ENCODE measurements around the gene ELF2.
"Not testable (repeated sequence)": the region's sequence is repeated elsewhere in the genome, so short reads cannot be mapped to it uniquely, and the experiment has no call there.

The ELF2 gene

GRCh38 chr4:139188648-139189416 lies 11.8 kb upstream of the ELF2 start:
- in situ Hi-C loops (cut with HindIII; ENCODE audit: low sequenced_read_pairs), result no loop called here

- in situ Hi-C loops (cut with HindIII; ENCODE audit: low sequenced_read_pairs), result no loop called here
Measured at GRCh38 chr4:139184129-139184528, 7.1 kb upstream of the ELF2 start.

- in situ Hi-C loops (cut with HindIII; ENCODE audit: low sequenced_read_pairs), result no loop called here
Measured at GRCh38 chr4:139177869-139178619, 1.0 kb upstream of the ELF2 start.

DNA sequence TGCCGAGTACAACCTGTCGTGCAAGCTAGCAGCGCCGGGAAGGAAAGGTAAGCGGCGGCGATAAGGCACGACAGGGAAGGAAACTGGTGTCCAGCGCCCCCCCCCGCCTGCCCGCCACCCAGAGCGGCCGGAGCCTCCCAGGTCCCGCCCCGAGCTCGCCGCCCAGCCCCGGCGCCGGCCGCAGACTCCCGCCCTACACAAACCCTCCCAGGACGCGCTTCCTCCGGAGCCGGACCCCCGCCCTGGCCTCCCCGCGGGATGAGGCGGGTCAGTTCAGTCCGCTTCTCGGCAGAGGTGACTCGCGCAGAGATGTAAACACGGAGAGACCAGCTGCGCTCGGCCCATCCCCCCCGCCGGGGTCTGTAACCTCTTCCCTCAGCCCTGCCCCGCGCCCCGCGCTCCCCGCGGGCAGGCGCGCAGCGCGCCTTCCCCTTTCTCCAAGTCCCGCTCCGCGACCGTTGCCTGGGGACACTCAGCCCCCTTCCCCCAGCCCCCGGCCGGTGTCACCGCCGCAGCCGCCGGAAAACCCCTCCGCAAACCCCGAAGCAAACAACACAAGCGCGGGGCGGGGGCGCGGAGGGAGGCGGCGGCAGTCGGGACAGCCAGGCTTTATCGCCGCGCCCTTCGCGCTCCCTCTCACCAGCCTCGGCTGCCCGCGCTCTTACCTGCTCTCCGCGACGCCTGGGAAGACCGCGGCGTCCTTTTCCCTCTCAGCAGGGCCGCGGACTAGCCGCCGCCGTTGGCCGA lies 543 bp downstream of the ELF2 start:
- in situ Hi-C loops (cut with HindIII; ENCODE audit: low sequenced_read_pairs), result no loop called here

DNA sequence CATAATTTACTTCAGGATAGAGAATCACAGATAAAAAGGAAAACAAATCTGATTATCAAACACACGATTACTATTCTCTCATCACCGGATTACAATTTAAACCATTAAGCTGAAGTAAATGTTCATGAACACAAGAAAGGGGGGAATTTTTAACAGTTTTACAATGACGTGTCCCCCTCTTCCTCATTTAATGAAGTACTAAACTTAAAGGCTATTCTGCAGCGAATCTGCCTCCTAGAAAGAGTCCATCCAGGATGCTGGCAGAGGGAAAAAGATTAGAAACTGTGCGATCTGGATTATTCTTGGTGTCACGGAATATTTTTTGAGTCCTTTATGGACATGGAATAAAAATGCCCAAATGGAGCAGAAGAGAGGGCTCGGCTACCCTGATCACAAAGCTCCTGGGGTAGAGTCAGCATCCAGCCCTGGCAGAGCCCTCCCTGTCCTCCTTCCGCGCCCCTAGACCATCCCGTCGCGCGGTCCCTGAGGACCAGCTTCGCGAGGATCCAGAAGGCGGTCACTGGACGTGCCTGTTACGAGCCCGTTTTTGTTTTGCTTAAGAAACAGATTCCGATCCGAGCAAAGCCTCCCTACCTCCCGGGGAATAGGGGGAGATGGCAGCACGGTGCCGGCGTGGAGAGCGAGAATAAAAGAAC lies 1.2 kb downstream of the ELF2 start:
- in situ Hi-C loops (cut with HindIII; ENCODE audit: low sequenced_read_pairs), result no loop called here

- in situ Hi-C loops (cut with HindIII; ENCODE audit: low sequenced_read_pairs), result no loop called here
Measured at GRCh38 chr4:139171876-139172691, 4.9 kb downstream of the ELF2 start.

- in situ Hi-C loops (cut with HindIII; ENCODE audit: low sequenced_read_pairs), result no loop called here
Measured at GRCh38 chr4:139170932-139171331, 6.1 kb downstream of the ELF2 start.

- in situ Hi-C loops (cut with HindIII; ENCODE audit: low sequenced_read_pairs), result no loop called here
Measured at GRCh38 chr4:139167774-139168444, 9.1 kb downstream of the ELF2 start.

GRCh38 chr4:139164731-139165130 lies 12.3 kb downstream of the ELF2 start:
- in situ Hi-C loops (cut with HindIII; ENCODE audit: low sequenced_read_pairs), result no loop called here

- in situ Hi-C loops (cut with HindIII; ENCODE audit: low sequenced_read_pairs), result no loop called here
Measured at GRCh38 chr4:139163806-139164206, 13.2 kb downstream of the ELF2 start.

- in situ Hi-C loops (cut with HindIII; ENCODE audit: low sequenced_read_pairs), result not testable (repeated sequence)
Measured at GRCh38 chr4:139157977-139158376, 19.0 kb downstream of the ELF2 start.

- in situ Hi-C loops (cut with HindIII; ENCODE audit: low sequenced_read_pairs), result no loop called here
Measured at GRCh38 chr4:139154952-139155557, 22.0 kb downstream of the ELF2 start.

GRCh38 chr4:139154538-139154937 lies 22.5 kb downstream of the ELF2 start:
- in situ Hi-C loops (cut with HindIII; ENCODE audit: low sequenced_read_pairs), result no loop called here

DNA sequence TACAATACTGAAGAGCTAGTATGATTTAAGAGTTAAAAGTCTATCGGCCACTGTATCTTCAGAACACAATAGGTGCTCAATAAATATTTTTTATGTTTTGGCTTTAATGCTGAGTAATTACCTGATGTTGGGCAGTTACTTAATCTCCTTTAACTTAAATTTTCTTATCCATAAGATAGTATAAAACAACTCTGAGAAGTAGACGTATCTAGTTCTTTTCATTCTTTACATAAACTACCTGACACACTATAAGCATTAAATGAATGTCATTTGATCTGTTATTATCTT lies 22.9 kb downstream of the ELF2 start:
- in situ Hi-C loops (cut with HindIII; ENCODE audit: low sequenced_read_pairs), result no loop called here

DNA sequence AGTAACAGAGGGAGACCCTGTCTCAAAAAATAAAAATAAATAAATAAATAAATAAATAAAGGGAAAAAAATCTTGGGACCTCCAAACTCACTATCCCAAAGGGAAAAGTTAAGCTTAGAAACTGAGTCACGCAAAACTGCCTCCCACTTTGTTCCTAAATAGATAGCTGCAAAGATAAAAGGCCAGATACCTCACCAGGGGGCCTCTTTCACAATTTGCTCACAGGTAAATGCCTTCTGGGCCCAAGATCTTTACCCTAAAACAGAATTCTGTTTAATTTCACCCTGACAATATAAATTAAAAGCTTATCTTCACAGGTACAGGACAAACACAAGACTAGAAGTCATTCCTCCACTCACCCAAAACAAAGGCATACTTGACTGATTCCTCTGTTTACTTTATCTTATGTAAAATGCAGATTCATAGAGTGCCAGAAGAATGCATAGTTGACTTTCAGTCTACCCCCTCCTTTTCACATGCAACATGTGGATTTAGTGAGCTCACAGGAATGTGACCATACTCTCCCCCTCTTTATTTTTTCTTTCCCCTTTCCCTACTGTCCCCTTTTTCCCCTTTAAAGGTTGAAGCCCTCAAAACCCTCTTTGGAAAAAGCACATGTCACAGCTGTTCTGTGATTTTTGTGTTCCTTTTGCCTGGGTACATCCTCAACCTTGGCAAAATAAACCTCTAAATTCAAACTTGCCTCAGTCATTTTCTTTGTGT lies 23.4 kb downstream of the ELF2 start:
- in situ Hi-C loops (cut with HindIII; ENCODE audit: low sequenced_read_pairs), result no loop called here

DNA sequence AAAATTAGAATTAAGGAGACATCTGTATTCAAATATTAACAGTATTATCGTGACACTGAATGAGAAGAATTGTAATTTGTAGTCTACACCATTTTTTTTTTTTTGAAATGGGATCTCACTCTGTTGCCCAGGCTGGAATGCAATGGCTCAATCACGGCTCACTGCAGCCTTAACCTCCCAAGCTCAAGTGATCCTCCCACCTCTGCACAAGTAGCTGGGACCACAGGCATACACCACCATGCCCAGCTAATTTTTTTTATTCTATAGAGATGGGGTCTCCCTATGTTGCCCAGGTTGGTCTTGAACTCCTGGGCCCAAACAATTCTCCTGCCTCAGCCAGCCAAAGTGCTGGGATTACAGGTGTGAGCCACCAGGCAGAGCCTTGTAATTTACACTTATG lies 24.8 kb downstream of the ELF2 start:
- in situ Hi-C loops (cut with HindIII; ENCODE audit: low sequenced_read_pairs), result no loop called here

- in situ Hi-C loops (cut with HindIII; ENCODE audit: low sequenced_read_pairs), result no loop called here
Measured at GRCh38 chr4:139146926-139147629, 29.9 kb downstream of the ELF2 start.

- in situ Hi-C loops (cut with HindIII; ENCODE audit: low sequenced_read_pairs), result no loop called here
Measured at GRCh38 chr4:139145552-139145932, 31.5 kb downstream of the ELF2 start.
